HG02798 (cell line): Measurements from ENCODE around the gene RHOB.

ENCODE experiments used
- ATAC-seq: cut with Tn5 transposase; IDR thresholded peaks from one replicate; pipeline ENCODE4 v1.9.1; 2021; ENCODE audit warnings: mild to moderate bottlenecking; ENCODE audit not compliant: unreplicated experiment, poor library complexity

The RHOB gene

GRCh38 chr2:20471902-20472559, 25.2 kb downstream of the RHOB start:
- no peak for ATAC-seq

GRCh38 chr2:20472569-20472968, 25.7 kb downstream of the RHOB start:
- no peak for ATAC-seq

- no peak for ATAC-seq
Observed at GRCh38 chr2:20473128-20473527, 26.3 kb downstream of the RHOB start.

- ATAC-seq = no peak
Observed at GRCh38 chr2:20474757-20475566, 28.1 kb downstream of the RHOB start.

- no peak for ATAC-seq
Observed at GRCh38 chr2:20475567-20475952, 28.7 kb downstream of the RHOB start.

- no peak for ATAC-seq
Observed at GRCh38 chr2:20476481-20476880, 29.6 kb downstream of the RHOB start.

GRCh38 chr2:20476950-20477349, 30.1 kb downstream of the RHOB start:
- ATAC-seq = no peak

GRCh38 chr2:20478961-20479360, 32.1 kb downstream of the RHOB start:
- no peak for ATAC-seq

GRCh38 chr2:20479835-20480234, 33.0 kb downstream of the RHOB start:
- no peak for ATAC-seq

- no peak for ATAC-seq
Observed at GRCh38 chr2:20480913-20481312, 34.0 kb downstream of the RHOB start.

GRCh38 chr2:20481798-20482405, 35.0 kb downstream of the RHOB start:
- ATAC-seq = no peak

GRCh38 chr2:20482725-20483124, 35.9 kb downstream of the RHOB start:
- no peak for ATAC-seq

- ATAC-seq = no peak
Observed at GRCh38 chr2:20483194-20483895, 36.5 kb downstream of the RHOB start.

GRCh38 chr2:20484034-20484617, 37.3 kb downstream of the RHOB start:
- ATAC-seq = no peak

- ATAC-seq = no peak
Observed at GRCh38 chr2:20484810-20485611, 38.1 kb downstream of the RHOB start.

GRCh38 chr2:20485612-20486388, 38.9 kb downstream of the RHOB start:
- ATAC-seq = no peak

GRCh38 chr2:20486571-20486970, 39.7 kb downstream of the RHOB start:
- no peak for ATAC-seq

GRCh38 chr2:20487030-20487391, 40.1 kb downstream of the RHOB start:
- ATAC-seq = no peak
